Measurements from ENCODE around the gene TOGARAM1. TPM values are rescaled to one million over a fixed set of nuclear protein-coding genes. Genes with fewer than 3 reads are reported as not detected.

TOGARAM1 gene
- polyA plus RNA-seq, 1 of the 3 experiments (the other 2 are of a cell fraction) = 2.1 TPM

DNA sequence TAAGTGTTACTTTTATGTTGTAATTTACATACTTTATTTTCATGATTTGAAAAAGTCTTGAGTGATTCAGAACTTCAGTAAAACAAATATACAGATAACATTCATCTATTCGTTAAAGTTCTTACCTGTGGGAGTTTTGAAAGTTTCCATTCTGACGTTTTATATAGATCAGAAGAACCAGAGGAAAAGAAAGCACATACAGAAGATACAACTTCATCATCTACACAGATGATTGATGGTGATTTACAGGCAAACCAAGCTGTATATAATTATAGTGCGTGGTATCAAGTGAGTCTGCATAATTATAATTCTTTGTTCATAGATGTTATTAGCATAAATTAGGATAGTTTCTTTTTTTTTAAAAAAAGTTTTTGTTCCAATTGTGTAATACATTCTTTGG lies 152.3 kb downstream of the TOGARAM1 start (continued):
- TF ChIP-seq MEF2A (IDR thresholded peaks at IDR 0.05; ENCODE audit: borderline replicate concordance, low read depth) (no peak), GABPA (IDR thresholded peaks at IDR 0.05; ENCODE audit: low read depth) (no peak), RAD21 (IDR thresholded peaks at IDR 0.05; ENCODE audit: low read length) (no peak), CHD2 (IDR thresholded peaks at IDR 0.05; ENCODE audit: low read length, partially characterized antibody) (no peak)

DNA sequence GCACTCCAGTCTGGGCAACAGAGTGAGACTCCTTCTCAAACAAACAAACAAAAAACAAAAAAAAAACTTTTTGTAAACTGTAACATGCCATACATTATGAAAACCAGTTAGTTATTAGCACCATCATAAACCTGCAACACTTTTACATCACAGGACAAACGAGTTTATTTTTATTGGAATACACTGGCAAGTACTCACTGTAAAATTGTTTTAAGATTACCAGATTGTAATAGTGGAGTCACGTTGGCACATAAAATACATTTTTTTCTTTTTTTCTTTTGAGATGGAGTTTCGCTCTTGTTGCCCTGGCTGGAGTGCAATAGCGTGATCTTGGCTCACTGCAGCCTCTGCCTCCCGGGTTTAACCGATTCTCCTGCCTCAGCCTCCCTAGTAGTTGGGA lies 156.6 kb downstream of the TOGARAM1 start:
- ChIA-PET CTCF (no interaction called here), POLR2A (no interaction called here)
- no peak overlapping the region for H3K9ac ChIP-seq
- no peaks in the 10 kb centered on the region for H3F3A ChIP-seq (replicated peaks; ENCODE audit: insufficient read depth)
- no peak overlapping the region for H2AFZ ChIP-seq (ENCODE audit: low read depth)
- 96% methylated on average over 6 of the region's 6 CpGs for WGBS (ENCODE audit: low lambda C conversion rate)
- H3K9me3 ChIP-seq = no peaks in the 10 kb centered on the region
- peaks cover 0 to 2% of the 10 kb centered on the region in 2 experiments; a peak in 1 of 4 replicates for H3K4me1 ChIP-seq (ENCODE audit: control insufficient read depth in 1 of 2, insufficient read depth in 2 of 2, low read depth in 1 of 2, low read length in 1 of 2)
- H3K36me3 ChIP-seq (replicated peaks in 1 of 2; ENCODE audit: control insufficient read depth in 1 of 2, insufficient read depth in 2 of 2, low read length in 1 of 2) = peaks cover 18 to 30% of the 10 kb centered on the region in 2 experiments
- H3K4me3 ChIP-seq (ENCODE audit: low read depth in 2 of 2, low read length in 1 of 2) = no peak overlapping the region
- H3K4me2 ChIP-seq = no peak overlapping the region
- no peaks in the 10 kb centered on the region for H3K9me2 ChIP-seq
- H3K27ac ChIP-seq (ENCODE audit: low read depth in 2 of 2, low read length in 1 of 2) = no peak overlapping the region
- H3K27me3 ChIP-seq (ENCODE audit: insufficient read depth) = no peaks in the 10 kb centered on the region
- no peaks in the 10 kb centered on the region for H4K20me1 ChIP-seq (ENCODE audit: insufficient read depth)
- TF ChIP-seq NRF1 (IDR thresholded peaks at IDR 0.05; ENCODE audit: low read depth, low read length) (no peak), GABPA (IDR thresholded peaks at IDR 0.05; ENCODE audit: low read depth) (no peak), EP300 (IDR thresholded peaks at IDR 0.05; ENCODE audit: borderline replicate concordance in 1 of 2, low read depth in 1 of 2, low read length in 1 of 2) (no peak), YY1 (IDR thresholded peaks at IDR 0.05; ENCODE audit: low read depth) (no peak)
- TF ChIP-seq, protein P1, sequence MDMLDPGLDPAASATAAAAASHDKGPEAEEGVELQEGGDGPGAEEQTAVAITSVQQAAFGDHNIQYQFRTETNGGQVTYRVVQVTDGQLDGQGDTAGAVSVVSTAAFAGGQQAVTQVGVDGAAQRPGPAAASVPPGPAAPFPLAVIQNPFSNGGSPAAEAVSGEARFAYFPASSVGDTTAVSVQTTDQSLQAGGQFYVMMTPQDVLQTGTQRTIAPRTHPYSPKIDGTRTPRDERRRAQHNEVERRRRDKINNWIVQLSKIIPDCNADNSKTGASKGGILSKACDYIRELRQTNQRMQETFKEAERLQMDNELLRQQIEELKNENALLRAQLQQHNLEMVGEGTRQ (IDR thresholded peaks at IDR 0.05; ENCODE audit: borderline replicate concordance, low read depth, low read length) = no peak
- DNase-seq = no peak
- H3K79me2 ChIP-seq (ENCODE audit: insufficient read depth) = no peaks in the 10 kb centered on the region

DNA sequence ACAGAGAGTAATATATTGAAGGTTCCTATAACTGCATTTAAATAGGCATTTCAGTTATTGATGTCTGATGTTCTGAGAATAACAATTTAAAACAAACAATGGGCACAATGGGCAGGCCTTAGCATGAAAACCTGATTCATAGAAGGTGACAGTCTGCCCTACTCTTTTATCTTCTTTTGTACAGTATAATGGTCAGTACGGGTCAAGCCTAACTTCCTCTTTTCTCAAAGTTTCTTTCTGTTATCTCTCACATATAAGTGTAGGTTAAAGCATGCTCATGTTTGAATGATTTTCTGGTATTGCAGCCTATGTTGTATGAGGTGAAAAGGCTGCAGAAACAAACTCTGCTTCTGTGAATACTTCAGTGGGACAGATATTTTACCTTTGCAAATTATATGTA lies 158.1 kb downstream of the TOGARAM1 start:
- Histone ChIP-seq H3K9ac (no peak overlapping the region), H3F3A (replicated peaks; ENCODE audit: insufficient read depth) (no peaks in the 10 kb centered on the region), H2AFZ (ENCODE audit: low read depth) (no peak overlapping the region), H3K9me3 (no peaks in the 10 kb centered on the region), H3K4me1 (ENCODE audit: control insufficient read depth in 1 of 2, insufficient read depth in 2 of 2, low read depth in 1 of 2, low read length in 1 of 2) (no peaks in the 10 kb centered on the region), H3K4me3 (ENCODE audit: low read depth in 2 of 2, low read length in 1 of 2) (no peak overlapping the region), H3K27ac (ENCODE audit: low read depth in 2 of 2, low read length in 1 of 2) (no peak overlapping the region), H4K20me1 (ENCODE audit: insufficient read depth) (no peaks in the 10 kb centered on the region), H3K36me3 (replicated peaks in 1 of 2; ENCODE audit: control insufficient read depth in 1 of 2, insufficient read depth in 2 of 2, low read length in 1 of 2) (peaks cover 7 to 22% of the 10 kb centered on the region in 2 experiments), H3K27me3 (ENCODE audit: insufficient read depth) (no peaks in the 10 kb centered on the region), H3K4me2 (no peak overlapping the region), H3K9me2 (no peaks in the 10 kb centered on the region), H3K79me2 (ENCODE audit: insufficient read depth) (no peaks in the 10 kb centered on the region)
- 100% methylated on average over 1 of the region's 1 CpG for WGBS (ENCODE audit: low lambda C conversion rate)
- CTCF ChIA-PET = no interaction called here
- no peak for TF ChIP-seq ELF1 (IDR thresholded peaks at IDR 0.05)
- POLR2A ChIA-PET = interaction anchor here (0.6 kb wide), 1 partner anchor 11 kb away, joined by 3 read pairs; no protein-coding TSS in a partner anchor
- no peak for DNase-seq

DNA sequence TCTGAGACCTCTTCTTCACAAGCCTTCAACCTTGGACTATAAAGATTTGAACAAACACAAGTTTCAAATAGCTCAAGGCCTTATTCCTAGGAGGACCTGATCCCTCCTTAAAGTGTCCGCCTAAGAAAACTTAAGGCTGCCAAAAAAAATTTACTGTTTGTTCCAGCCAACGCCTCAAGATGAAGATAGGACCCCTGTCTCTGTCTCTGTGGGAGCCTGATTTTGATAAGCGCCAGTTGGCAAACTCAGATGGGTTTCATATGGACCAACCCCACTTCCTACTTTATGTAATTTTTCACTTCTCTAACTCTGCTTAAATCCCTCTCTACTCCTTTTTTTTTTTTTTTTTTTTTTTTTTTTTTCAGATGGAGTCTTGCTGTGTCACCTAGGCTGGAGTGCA lies 161.3 kb downstream of the TOGARAM1 start:
- CTCF ChIA-PET = no interaction called here
- peaks cover 10 to 14% of the 10 kb centered on the region in 2 experiments for H3K36me3 ChIP-seq (replicated peaks in 1 of 2; ENCODE audit: control insufficient read depth in 1 of 2, insufficient read depth in 2 of 2, low read length in 1 of 2)

More for the DNA sequence above, 161.3 kb downstream of the TOGARAM1 start:
- DNase-seq = no peak
- no peaks in the 10 kb centered on the region for H3K4me1 ChIP-seq (ENCODE audit: control insufficient read depth in 1 of 2, insufficient read depth in 2 of 2, low read depth in 1 of 2, low read length in 1 of 2)
- H3F3A ChIP-seq (replicated peaks; ENCODE audit: insufficient read depth) = no peaks in the 10 kb centered on the region
- no peaks in the 10 kb centered on the region for H4K20me1 ChIP-seq (ENCODE audit: insufficient read depth)
- H3K4me2 ChIP-seq = no peak overlapping the region
- 0 out of 2 replicates have a peak, but pooled peaks cover 1% of the 10 kb centered on the region for H3K79me2 ChIP-seq (ENCODE audit: insufficient read depth)
- H3K9ac ChIP-seq = no peak overlapping the region
- H3K9me3 ChIP-seq = no peaks in the 10 kb centered on the region
- 100% methylated on average over 2 of the region's 3 CpGs for WGBS (ENCODE audit: low lambda C conversion rate)
- no peak overlapping the region for H3K4me3 ChIP-seq (ENCODE audit: low read depth in 2 of 2, low read length in 1 of 2)
- POLR2A ChIA-PET = no interaction called here
- no peak overlapping the region for H3K27ac ChIP-seq (ENCODE audit: low read depth in 2 of 2, low read length in 1 of 2)
- no peaks in the 10 kb centered on the region for H3K9me2 ChIP-seq
- no peaks in the 10 kb centered on the region for H3K27me3 ChIP-seq (ENCODE audit: insufficient read depth)
- TF ChIP-seq POLR2AphosphoS5 (IDR thresholded peaks at IDR 0.05; ENCODE audit: low read depth, low read length) = no peak
- TF ChIP-seq MEF2A (IDR thresholded peaks at IDR 0.05; ENCODE audit: borderline replicate concordance, low read depth) = no peak
- TF ChIP-seq JUND (IDR thresholded peaks at IDR 0.05) = no peak
- TF ChIP-seq, protein P2, sequence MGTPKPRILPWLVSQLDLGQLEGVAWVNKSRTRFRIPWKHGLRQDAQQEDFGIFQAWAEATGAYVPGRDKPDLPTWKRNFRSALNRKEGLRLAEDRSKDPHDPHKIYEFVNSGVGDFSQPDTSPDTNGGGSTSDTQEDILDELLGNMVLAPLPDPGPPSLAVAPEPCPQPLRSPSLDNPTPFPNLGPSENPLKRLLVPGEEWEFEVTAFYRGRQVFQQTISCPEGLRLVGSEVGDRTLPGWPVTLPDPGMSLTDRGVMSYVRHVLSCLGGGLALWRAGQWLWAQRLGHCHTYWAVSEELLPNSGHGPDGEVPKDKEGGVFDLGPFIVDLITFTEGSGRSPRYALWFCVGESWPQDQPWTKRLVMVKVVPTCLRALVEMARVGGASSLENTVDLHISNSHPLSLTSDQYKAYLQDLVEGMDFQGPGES (IDR thresholded peaks at IDR 0.05; ENCODE audit: low read depth, low read length) = no peak
- no peak for TF ChIP-seq GABPA (IDR thresholded peaks at IDR 0.05; ENCODE audit: low read depth)
- TF ChIP-seq, protein P1 (IDR thresholded peaks at IDR 0.05; ENCODE audit: borderline replicate concordance, low read depth, low read length) = no peak
- no peak overlapping the region for H2AFZ ChIP-seq (ENCODE audit: low read depth)
